Measurements from ENCODE around the gene MTARC2. TPM values are rescaled to one million over a fixed set of nuclear protein-coding genes. Genes with fewer than 3 reads are reported as not detected.

Gene MTARC2
- total RNA-seq, 1 experiment from 2014 or later: 13.3 TPM

DNA sequence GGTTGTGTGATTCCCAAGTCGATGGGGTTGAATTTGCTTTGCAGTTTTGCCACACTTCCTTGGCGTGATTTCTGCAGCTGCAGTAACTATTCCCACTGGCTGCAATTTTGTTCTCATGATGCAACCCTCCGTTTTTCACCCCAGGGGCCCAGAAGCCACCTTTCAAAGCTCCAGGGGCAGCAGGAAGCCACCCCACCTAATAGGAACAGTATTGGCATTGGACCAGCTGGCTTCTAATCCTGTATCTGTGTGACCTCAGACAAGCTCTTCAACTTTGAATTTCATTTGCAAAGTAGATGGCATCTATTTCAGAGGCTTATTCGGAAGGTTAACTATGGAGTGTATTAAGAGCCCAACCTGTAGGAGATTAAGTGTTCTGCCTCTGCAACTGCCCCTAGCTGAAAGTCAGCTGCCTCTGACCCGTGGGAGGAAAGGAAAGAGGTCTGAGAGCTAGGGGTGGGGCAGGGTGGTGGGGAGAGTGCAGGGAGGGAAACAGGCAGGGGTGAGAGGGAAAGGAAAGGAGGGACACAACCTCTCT lies 45.3 kb upstream of the MTARC2 start:
- Histone ChIP-seq H3F3A (ENCODE audit: low read length, unreplicated experiment) (no peaks in the 10 kb centered on the region), H3K4me1 (ENCODE audit: insufficient read depth, low read length) (no peaks in the 10 kb centered on the region), H3K9me3 (ENCODE audit: low read length) (no peaks in the 10 kb centered on the region), H3K9ac (ENCODE audit: low read length) (no peak overlapping the region), H3K27me3 (ENCODE audit: low read length) (no peaks in the 10 kb centered on the region), H3K4me3 (ENCODE audit: low read length) (no peak overlapping the region), H3K36me3 (ENCODE audit: low read depth, low read length) (no peaks in the 10 kb centered on the region), H3K27ac (ENCODE audit: low read length) (no peak overlapping the region), H3K79me2 (ENCODE audit: low read length) (no peaks in the 10 kb centered on the region), H3K4me2 (ENCODE audit: low read length) (no peak overlapping the region), H4K20me1 (ENCODE audit: low read length) (no peaks in the 10 kb centered on the region), H3K9me2 (replicated peaks; ENCODE audit: low read length) (no peaks in the 10 kb centered on the region), H2AFZ (ENCODE audit: low read length) (no peak overlapping the region)
- intact Hi-C loops (cut with micrococcal nuclease): no loop called here
- no TSS peak for BruUV-seq (replicated peaks)
- TF ChIP-seq CTCF (conservative IDR thresholded peaks at IDR 0.05; ENCODE audit: low read depth, low read length): no peak
- no peak for TF ChIP-seq EZH2 (IDR thresholded peaks at IDR 0.05; ENCODE audit: low read length, unreplicated experiment)
- no peak for TF ChIP-seq EZH2phosphoT487 (IDR thresholded peaks at IDR 0.05; ENCODE audit: borderline replicate concordance, low read length)
- ChIA-PET CTCF (interaction anchor here (0.5 kb wide), 1 partner anchor 676 kb away, joined by 3 read pairs; no protein-coding TSS in a partner anchor), POLR2A (ENCODE audit: unreplicated experiment) (interaction anchor here (0.6 kb wide), 1 partner anchor 619 kb away, joined by 4 read pairs; no protein-coding TSS in a partner anchor)
- ATAC-seq (no peak), DNase-seq (no peak)

GRCh38 chr1:220703305-220703704 lies 44.8 kb upstream of the MTARC2 start:
- ChIA-PET POLR2A (ENCODE audit: unreplicated experiment) (no interaction called here), CTCF (no interaction called here)
- no peaks in the 10 kb centered on the region for H3K79me2 ChIP-seq (ENCODE audit: low read length)
- no peak overlapping the region for H3K4me3 ChIP-seq (ENCODE audit: low read length)
- H3K36me3 ChIP-seq (ENCODE audit: low read depth, low read length): no peaks in the 10 kb centered on the region
- ATAC-seq (no peak), DNase-seq (no peak)
- no peaks in the 10 kb centered on the region for H3K9me3 ChIP-seq (ENCODE audit: low read length)
- intact Hi-C loops (cut with micrococcal nuclease): no loop called here
- BruUV-seq (replicated peaks): no TSS peak
- H3K4me2 ChIP-seq (ENCODE audit: low read length): no peak overlapping the region
- TF ChIP-seq EZH2 (IDR thresholded peaks at IDR 0.05; ENCODE audit: low read length, unreplicated experiment) (no peak), EZH2phosphoT487 (IDR thresholded peaks at IDR 0.05; ENCODE audit: borderline replicate concordance, low read length) (no peak), CTCF (conservative IDR thresholded peaks at IDR 0.05; ENCODE audit: low read depth, low read length) (no peak)
- H3F3A ChIP-seq (ENCODE audit: low read length, unreplicated experiment): no peaks in the 10 kb centered on the region
- H3K9ac ChIP-seq (ENCODE audit: low read length): no peak overlapping the region
- no peaks in the 10 kb centered on the region for H3K9me2 ChIP-seq (replicated peaks; ENCODE audit: low read length)
- no peak overlapping the region for H3K27ac ChIP-seq (ENCODE audit: low read length)
- H4K20me1 ChIP-seq (ENCODE audit: low read length): no peaks in the 10 kb centered on the region
- H3K4me1 ChIP-seq (ENCODE audit: insufficient read depth, low read length): no peaks in the 10 kb centered on the region
- H2AFZ ChIP-seq (ENCODE audit: low read length): no peak overlapping the region
- H3K27me3 ChIP-seq (ENCODE audit: low read length): no peaks in the 10 kb centered on the region

DNA sequence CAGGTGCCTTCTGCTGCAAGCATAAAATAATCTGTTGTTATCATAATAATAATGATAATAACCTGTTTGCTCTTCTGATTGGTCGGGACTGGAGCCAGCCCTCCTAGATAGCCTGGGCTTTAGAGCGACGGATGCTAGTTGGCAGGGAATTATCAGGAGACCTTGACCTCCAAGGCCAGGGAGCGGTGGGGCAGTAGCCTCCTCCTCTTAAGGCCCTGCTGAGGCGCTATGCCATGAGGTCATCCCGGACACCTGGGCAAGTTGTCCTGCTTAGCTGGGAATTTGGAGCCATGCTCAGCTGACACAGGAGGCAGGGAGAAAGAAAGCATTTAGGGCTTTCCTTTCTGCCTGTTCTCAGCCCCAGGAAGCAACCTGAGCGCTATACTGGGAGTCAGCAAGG lies 42.3 kb upstream of the MTARC2 start:
- Histone ChIP-seq H2AFZ (ENCODE audit: low read length) (no peak overlapping the region), H3K9me3 (ENCODE audit: low read length) (no peaks in the 10 kb centered on the region), H4K20me1 (ENCODE audit: low read length) (no peaks in the 10 kb centered on the region), H3K36me3 (ENCODE audit: low read depth, low read length) (no peaks in the 10 kb centered on the region), H3F3A (ENCODE audit: low read length, unreplicated experiment) (no peaks in the 10 kb centered on the region), H3K27ac (ENCODE audit: low read length) (no peak overlapping the region), H3K4me1 (ENCODE audit: insufficient read depth, low read length) (no peaks in the 10 kb centered on the region), H3K9me2 (replicated peaks; ENCODE audit: low read length) (no peaks in the 10 kb centered on the region), H3K27me3 (ENCODE audit: low read length) (no peaks in the 10 kb centered on the region), H3K79me2 (ENCODE audit: low read length) (no peaks in the 10 kb centered on the region), H3K4me3 (ENCODE audit: low read length) (no peak overlapping the region), H3K9ac (ENCODE audit: low read length) (no peak overlapping the region), H3K4me2 (ENCODE audit: low read length) (no peak overlapping the region)
- ATAC-seq (no peak), DNase-seq (no peak)
- no TSS peak for BruUV-seq (replicated peaks)
- CTCF ChIA-PET: no interaction called here
- POLR2A ChIA-PET (ENCODE audit: unreplicated experiment): no interaction called here
- intact Hi-C loops (cut with micrococcal nuclease): no loop called here
- TF ChIP-seq EZH2 (IDR thresholded peaks at IDR 0.05; ENCODE audit: low read length, unreplicated experiment) (no peak), CTCF (conservative IDR thresholded peaks at IDR 0.05; ENCODE audit: low read depth, low read length) (no peak), EZH2phosphoT487 (IDR thresholded peaks at IDR 0.05; ENCODE audit: borderline replicate concordance, low read length) (no peak)

Data from PC-3 (cell line).